Duodenal mucosa (tissue), 2 donors: Measurements from ENCODE around the gene AEBP1.

ENCODE experiments used
- H3K27ac ChIP-seq: one replicate; pipeline ENCODE4 v1.7.0; 2013; ENCODE audit warnings: low read depth, low read length
- H3K27me3 ChIP-seq, 2 donors: one replicate each; pipeline ENCODE4 v1.7.0; 2013; ENCODE audit warnings: low read length in 2 of 2, control low read depth in 1 of 2; ENCODE audit not compliant: insufficient read depth in 2 of 2, control insufficient read depth in 1 of 2
- H3K36me3 ChIP-seq, 2 donors: one replicate each; pipeline ENCODE4 v1.7.0; 2013; ENCODE audit warnings: low read length in 2 of 2, control low read depth in 1 of 2; ENCODE audit not compliant: insufficient read depth in 2 of 2, control insufficient read depth in 1 of 2
- H3K4me1 ChIP-seq, 2 donors: one replicate each; pipeline ENCODE4 v1.7.0; 2013; ENCODE audit warnings: low read length in 2 of 2, control low read depth in 1 of 2; ENCODE audit not compliant: insufficient read depth in 2 of 2, control insufficient read depth in 1 of 2
- H3K4me3 ChIP-seq, 2 donors: one replicate each; pipeline ENCODE4 v1.7.0; 2013; ENCODE audit warnings: low read length in 2 of 2, low read depth in 1 of 2
- H3K9ac ChIP-seq, 2 donors: one replicate each; pipeline ENCODE4 v1.7.0; 2013; ENCODE audit warnings: low read length in 2 of 2, low read depth in 1 of 2
- H3K9me3 ChIP-seq, 2 donors: one replicate each; pipeline ENCODE4 v1.7.0; 2013; ENCODE audit warnings: low read length in 2 of 2, control low read depth in 1 of 2; ENCODE audit not compliant: control insufficient read depth in 1 of 2

AEBP1 gene

DNA sequence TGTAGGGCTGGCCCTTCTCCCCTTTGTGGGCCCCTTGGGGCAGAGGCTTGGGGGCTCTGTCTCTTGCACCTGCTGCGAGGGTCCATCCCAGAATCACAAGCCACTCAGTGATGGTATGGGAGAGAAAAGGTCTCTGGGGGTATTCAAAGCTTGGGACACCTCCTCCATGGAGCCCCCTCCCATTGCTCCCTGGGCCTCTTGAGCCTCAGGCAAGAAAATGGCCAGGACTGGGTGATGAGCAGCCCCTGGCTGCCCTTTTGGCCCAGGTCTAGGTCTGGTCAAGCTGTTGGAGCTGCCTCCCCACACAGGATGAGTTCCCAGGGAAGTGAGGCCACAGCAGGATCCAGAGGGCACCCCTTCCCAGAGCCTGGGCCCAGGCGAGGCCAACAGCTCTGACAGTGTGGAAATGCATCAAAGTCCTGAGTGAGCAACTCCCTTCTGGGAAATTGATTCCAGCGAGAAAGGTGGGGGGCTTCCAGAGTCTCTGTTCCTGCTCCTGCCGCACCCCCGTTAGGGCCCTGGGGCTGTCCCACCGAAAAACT lies 40.4 kb downstream of the AEBP1 start:
- Histone ChIP-seq H3K27me3 (no peaks in the 10 kb centered on the region), H3K4me1 (peaks cover 0 to 13% of the 10 kb centered on the region in 2 donors), H3K9ac (no peak overlapping the region), H3K36me3 (no peaks in the 10 kb centered on the region), H3K4me3 (no peak overlapping the region), H3K9me3 (no peaks in the 10 kb centered on the region), H3K27ac (no peak overlapping the region)

DNA sequence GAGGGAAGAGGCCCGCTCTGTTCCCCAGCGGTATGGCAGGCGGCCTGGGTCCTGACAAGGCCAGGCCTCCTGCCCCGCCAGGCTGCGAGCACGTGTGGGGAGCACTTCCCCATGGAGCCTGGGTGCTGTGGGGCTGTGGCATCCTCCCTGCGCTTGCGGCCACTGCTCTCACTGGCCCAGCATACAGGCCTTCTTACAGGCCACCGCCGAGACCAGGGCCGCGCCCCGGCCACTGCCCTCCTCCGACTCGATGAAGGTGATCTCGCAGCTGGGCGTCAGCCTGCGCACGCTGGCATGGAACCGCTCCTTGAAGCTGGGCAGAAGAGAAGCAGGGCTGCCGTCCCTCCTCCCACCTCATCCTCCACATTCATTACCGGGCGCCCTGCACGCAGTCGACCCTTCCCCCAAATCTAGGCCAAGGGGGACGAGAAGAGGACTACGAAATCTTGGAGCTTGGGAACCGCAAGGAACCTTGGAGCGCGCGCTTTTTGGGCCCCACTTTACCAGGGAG lies 40.9 kb downstream of the AEBP1 start:
- peaks cover 0 to 13% of the 10 kb centered on the region in 2 donors for H3K4me1 ChIP-seq
- no peaks in the 10 kb centered on the region for H3K9me3 ChIP-seq
- H3K4me3 ChIP-seq: no peak overlapping the region
- no peaks in the 10 kb centered on the region for H3K36me3 ChIP-seq
- H3K27ac ChIP-seq: no peak overlapping the region
- no peaks in the 10 kb centered on the region for H3K27me3 ChIP-seq
- H3K9ac ChIP-seq: no peak overlapping the region

DNA sequence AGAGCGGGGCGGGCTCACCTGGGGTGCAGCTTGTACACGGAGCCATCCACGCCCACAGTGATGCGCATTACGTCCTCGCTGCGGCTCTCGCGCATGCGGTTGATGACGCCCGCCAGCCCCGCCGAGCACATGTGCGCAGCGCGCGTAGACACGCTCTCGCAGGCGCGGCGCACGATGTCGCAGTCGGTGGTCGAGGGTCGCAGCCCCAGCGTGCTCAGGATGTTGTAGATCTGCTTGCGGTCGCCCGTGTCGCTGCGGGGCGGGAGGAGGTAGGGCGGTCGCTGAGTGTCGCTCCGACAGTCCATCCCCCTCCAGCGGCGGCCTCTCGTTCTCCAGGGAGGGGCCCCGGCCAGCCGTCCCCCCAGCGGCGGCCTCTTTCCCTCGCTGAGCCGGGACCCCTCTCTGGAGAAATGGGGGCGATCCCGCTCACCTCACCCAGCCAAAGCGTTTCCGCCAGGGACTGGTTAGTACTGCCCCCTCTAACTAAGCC lies 41.4 kb downstream of the AEBP1 start:
- Histone ChIP-seq H3K9me3 (no peaks in the 10 kb centered on the region), H3K27ac (no peak overlapping the region), H3K36me3 (no peaks in the 10 kb centered on the region), H3K4me3 (peak overlapping the region; percentile 34 to 57), H3K9ac (no peak overlapping the region), H3K4me1 (peaks cover 0 to 13% of the 10 kb centered on the region in 2 donors), H3K27me3 (no peaks in the 10 kb centered on the region)

DNA sequence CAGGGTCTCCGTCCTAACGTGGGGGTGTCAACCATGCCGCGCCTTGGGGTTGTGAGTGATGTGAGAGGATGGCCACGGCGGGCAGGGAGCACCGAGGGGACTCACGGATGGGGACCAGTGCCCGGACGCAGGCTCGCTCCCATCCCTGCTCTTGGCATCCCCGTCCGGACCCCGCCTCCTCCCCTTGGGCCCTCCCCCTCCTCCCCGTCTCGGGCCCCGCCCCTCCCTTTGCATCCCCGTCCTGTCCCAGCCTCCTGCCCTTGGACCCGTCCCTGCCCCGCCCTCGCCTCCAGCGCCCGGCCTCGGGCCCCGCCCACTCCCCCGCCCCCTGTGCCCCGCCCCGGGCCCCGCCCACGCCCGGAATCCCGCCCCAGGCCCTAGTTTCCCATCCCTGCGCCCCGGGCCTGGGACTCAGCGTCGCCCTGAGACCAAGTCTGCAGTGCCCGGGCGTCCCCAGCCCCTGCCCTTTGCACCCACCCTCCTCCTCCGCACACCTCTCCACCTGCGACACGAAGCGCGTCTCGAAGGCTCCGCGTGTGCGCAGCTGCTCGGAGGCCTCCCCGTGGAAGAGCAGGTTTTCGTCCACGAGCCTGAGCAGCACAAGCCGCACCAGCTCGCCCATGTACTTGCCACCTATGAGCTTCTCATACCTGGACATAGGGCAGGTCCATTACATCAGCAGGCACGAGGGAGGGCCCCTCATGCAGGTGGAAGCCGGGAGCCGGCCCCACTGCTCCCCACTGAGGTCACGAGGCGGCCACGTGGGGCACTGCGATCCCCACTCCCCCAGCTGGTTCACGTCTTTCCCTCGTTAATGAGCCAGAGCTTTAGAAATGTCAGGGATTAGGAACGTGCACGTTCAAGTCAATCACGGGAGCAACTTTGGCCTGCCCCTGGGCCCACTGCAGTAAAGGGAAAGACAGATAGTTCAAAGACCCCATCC lies 42.1 kb downstream of the AEBP1 start:
- Histone ChIP-seq H3K9me3 (no peaks in the 10 kb centered on the region), H3K4me1 (peaks cover 0 to 13% of the 10 kb centered on the region in 2 donors), H3K27ac (no peak overlapping the region), H3K27me3 (no peaks in the 10 kb centered on the region), H3K4me3 (peak overlapping the region; percentile 45 to 60), H3K36me3 (no peaks in the 10 kb centered on the region), H3K9ac (peak overlapping the region; percentile 15 to 32)

DNA sequence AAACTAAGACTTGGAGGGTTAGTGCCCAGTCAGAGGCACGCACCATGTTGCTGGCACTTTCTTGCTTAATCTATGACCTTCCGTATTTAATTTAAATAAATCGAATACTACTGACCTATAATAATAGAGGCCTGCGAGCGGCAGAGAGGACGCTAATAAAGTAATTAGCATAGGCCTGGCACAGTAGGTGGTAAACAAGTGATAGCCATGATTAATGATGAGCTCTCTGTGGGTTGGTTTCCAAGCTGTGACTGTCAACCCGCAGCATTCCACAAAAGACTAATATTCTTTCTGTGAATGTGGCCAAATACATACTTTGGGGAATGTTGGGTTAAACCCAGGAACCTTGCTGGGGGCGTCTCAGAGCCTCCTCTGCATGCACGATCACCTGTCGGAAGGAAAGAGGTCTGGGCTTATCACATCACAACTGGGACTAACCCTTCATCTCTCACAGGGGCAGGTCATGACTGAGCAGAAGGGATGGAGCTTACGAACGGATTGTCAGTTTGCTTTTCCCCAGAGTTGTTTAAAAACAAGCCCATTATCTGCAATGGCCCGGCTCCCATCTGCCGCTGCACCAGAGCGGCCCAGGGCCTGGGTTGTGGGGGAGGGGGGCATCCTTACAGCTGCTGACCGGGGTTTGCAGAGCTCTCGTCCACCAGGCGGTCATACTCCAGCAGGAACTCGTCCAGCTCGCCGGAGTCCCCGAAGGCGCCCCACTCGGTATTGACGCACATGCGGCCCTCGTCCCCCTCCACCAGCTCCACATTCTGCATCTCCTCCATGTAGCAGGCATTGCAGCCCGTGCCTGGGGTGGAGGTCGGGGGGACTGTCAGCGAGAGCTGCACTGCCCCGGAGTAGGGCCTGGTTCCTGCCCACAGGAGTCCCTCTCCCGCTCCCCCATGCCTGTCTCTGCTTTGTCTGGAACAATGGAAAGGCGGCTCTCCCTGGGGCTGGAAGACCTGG lies 43.2 kb downstream of the AEBP1 start:
- no peaks in the 10 kb centered on the region for H3K9me3 ChIP-seq
- no peaks in the 10 kb centered on the region for H3K27me3 ChIP-seq
- H3K9ac ChIP-seq: peak overlapping the region in 1 of 2 donors; percentile 32
- H3K27ac ChIP-seq: no peak overlapping the region
- no peaks in the 10 kb centered on the region for H3K36me3 ChIP-seq
- H3K4me3 ChIP-seq: no peak overlapping the region
- peaks cover 0 to 13% of the 10 kb centered on the region in 2 donors for H3K4me1 ChIP-seq

DNA sequence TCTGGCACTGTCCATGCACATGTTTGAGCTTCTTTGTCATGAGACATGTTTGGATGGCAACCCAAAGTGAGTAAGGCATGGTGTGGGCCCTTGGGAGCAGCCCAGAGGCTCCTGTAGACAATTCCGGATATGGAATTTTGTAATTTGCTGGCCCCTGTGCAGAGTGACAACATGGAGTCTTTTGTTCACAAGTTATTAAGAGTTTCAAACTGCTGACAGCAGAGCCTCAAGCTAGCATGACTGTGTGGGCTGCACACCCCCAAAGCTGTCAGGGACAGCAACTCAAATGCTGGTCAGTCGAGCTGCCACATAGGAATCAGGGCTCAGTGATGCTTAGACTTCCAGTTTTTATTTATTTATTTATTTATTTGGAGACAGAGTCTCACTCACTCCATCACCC lies 44.0 kb downstream of the AEBP1 start:
- Histone ChIP-seq H3K27me3 (no peaks in the 10 kb centered on the region), H3K4me3 (no peak overlapping the region), H3K9me3 (no peaks in the 10 kb centered on the region), H3K4me1 (peaks cover 0 to 13% of the 10 kb centered on the region in 2 donors), H3K27ac (no peak overlapping the region), H3K9ac (no peak overlapping the region), H3K36me3 (no peaks in the 10 kb centered on the region)

DNA sequence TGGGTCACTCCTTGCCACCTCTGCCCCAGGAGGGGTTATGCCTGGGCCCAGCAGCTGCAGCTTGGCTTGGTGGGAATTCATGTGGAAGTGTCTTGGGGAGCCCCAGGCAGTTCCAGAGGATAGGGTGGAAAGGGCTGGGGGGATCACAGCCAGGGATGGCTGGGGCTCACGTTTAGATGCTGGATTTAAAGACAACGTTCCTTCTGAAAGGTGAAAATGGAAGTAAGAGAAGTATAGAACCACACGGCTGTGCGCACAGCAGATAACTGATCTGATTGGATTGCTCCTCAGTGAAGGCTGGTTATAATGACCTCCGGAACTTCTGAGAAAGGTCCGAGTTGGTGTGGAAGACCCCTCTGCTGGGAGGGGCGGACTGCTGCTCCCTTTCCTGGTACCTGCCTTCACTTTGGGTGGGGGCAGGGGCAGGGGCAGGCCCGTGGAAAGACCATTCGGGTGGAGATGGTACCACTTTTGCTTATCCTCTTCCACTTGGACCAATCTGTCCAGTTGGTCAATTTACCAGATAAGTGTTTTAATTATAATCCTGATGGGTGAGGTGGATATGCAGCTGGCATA lies 44.9 kb downstream of the AEBP1 start:
- Histone ChIP-seq H3K9me3 (no peaks in the 10 kb centered on the region), H3K36me3 (no peaks in the 10 kb centered on the region), H3K4me3 (no peak overlapping the region), H3K9ac (no peak overlapping the region), H3K27me3 (no peaks in the 10 kb centered on the region), H3K27ac (no peak overlapping the region), H3K4me1 (peaks cover 0 to 13% of the 10 kb centered on the region in 2 donors)

DNA sequence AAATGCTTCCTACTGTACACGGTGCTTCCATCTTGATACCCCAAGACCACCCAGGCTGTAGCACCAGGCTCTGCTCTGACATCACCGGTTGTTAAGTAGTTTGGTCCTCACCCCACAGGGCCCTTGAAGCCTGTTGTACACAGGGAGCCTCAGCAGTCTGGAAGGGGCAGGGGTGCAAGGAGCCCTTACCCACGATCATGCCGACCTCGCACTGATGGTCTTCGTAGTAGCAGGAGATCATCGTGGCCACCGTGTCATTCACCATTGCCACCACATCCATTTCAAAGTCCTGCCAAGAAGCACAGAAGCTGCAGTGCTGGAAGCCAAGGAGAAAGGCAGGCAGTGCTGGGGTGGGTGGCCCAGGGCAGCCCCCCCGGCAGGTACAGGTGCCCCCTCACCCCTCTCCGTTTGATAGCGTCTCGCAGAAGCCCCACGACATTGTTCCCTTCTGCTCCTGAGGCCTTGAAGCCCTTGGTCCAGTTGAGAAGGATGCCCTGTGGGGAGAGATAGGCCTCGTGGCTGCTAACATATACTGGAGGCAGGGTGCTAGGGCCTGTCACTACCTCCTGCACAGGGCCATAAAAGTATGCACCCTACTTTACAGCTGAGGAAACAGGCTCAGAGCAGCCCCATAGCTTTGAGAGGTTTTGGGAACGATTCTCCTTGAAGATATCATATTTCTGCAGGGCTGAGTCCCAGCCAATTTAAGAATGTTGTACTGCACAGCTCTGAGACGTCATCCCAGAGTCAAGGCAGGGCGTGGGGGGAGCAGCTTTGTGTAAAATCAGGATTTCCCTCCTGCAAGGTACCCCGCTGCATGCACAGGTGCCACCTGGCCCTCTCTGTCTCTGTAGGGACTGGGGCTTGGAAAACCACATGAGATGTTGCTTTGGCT lies 45.7 kb downstream of the AEBP1 start:
- H3K36me3 ChIP-seq: no peaks in the 10 kb centered on the region

DNA sequence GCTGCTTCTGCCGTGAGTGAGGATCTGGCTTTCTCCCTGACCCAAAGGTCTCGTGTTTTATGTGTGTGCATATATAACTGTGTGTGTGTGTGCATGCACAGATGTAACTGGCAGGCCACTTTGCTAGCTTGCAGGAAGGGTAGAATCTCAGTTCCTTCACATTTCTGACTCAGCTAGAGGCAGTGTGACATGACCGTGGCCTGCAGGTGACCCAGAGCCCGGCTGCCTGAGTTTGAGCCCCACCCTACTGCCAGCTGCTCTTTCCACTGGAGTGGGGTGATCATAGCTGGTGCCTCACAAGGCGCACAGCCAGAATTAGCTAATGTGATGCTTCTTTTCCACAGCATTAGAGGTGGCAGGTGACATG lies 46.3 kb downstream of the AEBP1 start:
- no peak overlapping the region for H3K27ac ChIP-seq
- H3K27me3 ChIP-seq: no peaks in the 10 kb centered on the region
- H3K36me3 ChIP-seq: no peaks in the 10 kb centered on the region
- no peaks in the 10 kb centered on the region for H3K9me3 ChIP-seq
- H3K4me3 ChIP-seq: no peak overlapping the region
- no peak overlapping the region for H3K9ac ChIP-seq
- H3K4me1 ChIP-seq: peaks cover 0 to 13% of the 10 kb centered on the region in 2 donors

More for the DNA sequence above, 45.7 kb downstream of the AEBP1 start:
- Histone ChIP-seq H3K9me3 (no peaks in the 10 kb centered on the region), H3K27ac (no peak overlapping the region), H3K9ac (no peak overlapping the region), H3K4me3 (no peak overlapping the region), H3K27me3 (no peaks in the 10 kb centered on the region), H3K4me1 (peaks cover 0 to 13% of the 10 kb centered on the region in 2 donors)
